GM12878 (cell line): ENCODE data around the gene PTPRN2. TPM values are rescaled to one million over a fixed set of nuclear protein-coding genes. Genes with fewer than 3 reads are reported as not detected.

Source experiments
- ATAC-seq: fragments of 200-7000 bp; cut with Tn5 transposase; 3 replicates; pipeline ENCODE4 v1.9.1; 2020; ENCODE audit warnings: mild to moderate bottlenecking, moderate library complexity
- BruUV-seq: library from RNA; stranded (reverse); fragments of 400-500 nt; replicated peaks from 2 replicates; lab custom pipeline; 2021; lab: Mats Ljungman, UMichigan
- CTCF ChIA-PET: fragments of 300-600 bp; sonication (Branson Sonifier 250); formaldehyde crosslinking; extraction: SDS; loops from one replicate; lab custom pipeline; 2021; ENCODE audit warnings: inconsistent platforms; lab: Yijun Ruan, JAX
- POLR2A ChIA-PET: fragments of 350-600 bp; formaldehyde crosslinking; extraction: SDS; loops from one replicate; lab custom pipeline; 2021; ENCODE audit warnings: inconsistent platforms; lab: Charles Lee
- RAD21 ChIA-PET: fragments of 300-600 bp; sonication (Branson Sonifier 250); formaldehyde crosslinking; loops from one replicate; lab custom pipeline; 2023; ENCODE audit warnings: antibody characterized with exemption; ENCODE audit not compliant: unreplicated experiment; lab: Charles Lee
- SMC1A ChIA-PET: fragments of 300-600 bp; sonication (Branson Sonifier 250); formaldehyde crosslinking; loops from one replicate; lab custom pipeline; 2023; ENCODE audit not compliant: unreplicated experiment, uncharacterized antibody; lab: Charles Lee
- DNase-seq: peaks from one replicate; pipeline ENCODE4 v3.0.0-alpha.2; 2011; ENCODE audit warnings: low read depth, low spot score
- FAIRE-seq: peaks from 3 replicates; lab custom pipeline; 2011; peaks lifted over from hg19 to GRCh38; lab: Jason Lieb, UNC
- H2AFZ ChIP-seq: 2 replicates; pipeline ENCODE4 v1.6.0; 2011; ENCODE audit warnings: low read depth, low read length, control low read depth; ENCODE audit not compliant: control insufficient read depth
- H3K27ac ChIP-seq: 2 replicates; pipeline ENCODE4 v1.5.1; 2011; ENCODE audit warnings: control low read depth; ENCODE audit not compliant: control insufficient read depth, insufficient read depth
- H3K27me3 ChIP-seq, 2 experiments: replicated peaks in 1 of 2; 2 replicates each; pipeline versions ENCODE4 v1.6.0 to v1.6.1; 2011; ENCODE audit warnings: low read length in 1 of 2; ENCODE audit not compliant: control insufficient read depth in 2 of 2, insufficient read depth in 2 of 2
- H3K36me3 ChIP-seq, 2 experiments: 2 replicates each; pipeline ENCODE4 v1.5.1; 2011; ENCODE audit warnings: low read length in 1 of 2; ENCODE audit not compliant: control insufficient read depth in 2 of 2, insufficient read depth in 2 of 2
- H3K4me1 ChIP-seq: 2 replicates; pipeline ENCODE4 v1.6.1; 2011; ENCODE audit warnings: mild to moderate bottlenecking, low read length, moderate library complexity, mixed read lengths; ENCODE audit not compliant: control insufficient read depth, insufficient read depth
- H3K4me2 ChIP-seq: 2 replicates; pipeline ENCODE4 v1.6.0; 2011; ENCODE audit warnings: control low read depth; ENCODE audit not compliant: control insufficient read depth, insufficient read depth
- H3K4me3 ChIP-seq: fragments of 200-600 bp; sonication (generic); 2 replicates; pipeline ENCODE4 v1.5.1; 2016
- H3K79me2 ChIP-seq: 2 replicates; pipeline ENCODE4 v1.6.0; 2011; ENCODE audit warnings: low read length; ENCODE audit not compliant: control insufficient read depth, insufficient read depth
- H3K9ac ChIP-seq: 2 replicates; pipeline ENCODE4 v1.8.0; 2011; ENCODE audit warnings: low read length, control low read depth, mixed read lengths; ENCODE audit not compliant: control insufficient read depth, insufficient read depth
- H3K9me3 ChIP-seq: replicated peaks from 3 replicates; pipeline ENCODE4 v1.5.1; 2011; ENCODE audit warnings: mild to moderate bottlenecking, low read length; ENCODE audit not compliant: control insufficient read depth, insufficient read depth
- H4K20me1 ChIP-seq: 2 replicates; pipeline ENCODE4 v1.6.0; 2011; ENCODE audit not compliant: control insufficient read depth, insufficient read depth
- ASH2L ChIP-seq: fragments of 300-600, 200-600 bp; sonication (generic); IDR thresholded peaks from 2 replicates; pipeline ENCODE4 v1.6.1; 2017; ENCODE audit warnings: low read depth, mild to moderate bottlenecking, borderline replicate concordance
- MYB ChIP-seq: fragments of 150-350 bp; IDR thresholded peaks from 2 replicates; pipeline ENCODE4 v1.6.1; 2014; ENCODE audit warnings: mild to moderate bottlenecking, low read depth, low read length, borderline replicate concordance
- SKIL ChIP-seq: fragments of 450-650 bp; IDR thresholded peaks from 2 replicates; pipeline ENCODE4 v1.6.1; 2017; ENCODE audit warnings: mild to moderate bottlenecking, low read depth, inconsistent platforms; ENCODE audit not compliant: poor library complexity, severe bottlenecking
- WGBS: methylation state at CpG from one replicate; pipeline ENCODE4 v1.1.6; 2016; ENCODE audit warnings: low lambda C conversion rate; ENCODE audit not compliant: insufficient replicate concordance, insufficient coverage; ENCODE audit errors: missing lambda C conversion rate; 5-methylcytosine and 5-hydroxymethylcytosine counted together
- in situ Hi-C: fragments of 300-500 bp; cut with MboI; formaldehyde crosslinking; loops from 9 replicates; pipeline ENCODE4 v1.14.3; 2018; ENCODE audit warnings: mixed read lengths
- intact Hi-C: fragments of 100-400 bp; cut with micrococcal nuclease; formaldehyde crosslinking; loops from one replicate; pipeline ENCODE4 v1.14.2; 2022; ENCODE audit not compliant: unreplicated experiment
- polyA plus RNA-seq, 11 experiments: library from polyadenylated mRNA; depleted of rRNA in 4 of 11; unstranded in 6 of 11; stranded (reverse) in 5 of 11; fragments of >200 nt; fragmentation: Nextera tagmentation in 4 of 11; fragmentation: Illumina TruSeq in 1 of 11; extraction: Ambion mirVana in 4 of 11; extraction: Trizol in 1 of 11; gene quantifications; 1 replicate in 1 of 11; 2 replicates in 10 of 11; pipeline versions ENCODE4 v1.2.1 to v1.2.3, GENCODE V29; 2011 to 2016; ENCODE audit warnings: inconsistent platforms in 2 of 11, missing spikeins in 2 of 11, low read depth in 1 of 11
- total RNA-seq, 4 experiments: library from RNA; depleted of rRNA in 3 of 4; stranded (reverse); fragments of >200 nt in 3 of 4; fragmentation: Illumina TruSeq in 1 of 4; extraction: Trizol in 1 of 4; gene quantifications; 2 replicates each; pipeline versions ENCODE4 v1.2.1 to v1.2.3, GENCODE V29; 2013 to 2021
- TF ChIP-seq, protein P1 (sequence below): fragments of 450-650 bp; formaldehyde crosslinking; IDR thresholded peaks from 2 replicates; pipeline ENCODE4 v1.5.0; 2022; ENCODE audit warnings: mild to moderate bottlenecking, missing genetic modification characterization
- TF ChIP-seq, protein P2 (sequence below): fragments of 450-650 bp; conservative IDR thresholded peaks from 2 replicates; pipeline ENCODE4 v1.6.1; 2017; ENCODE audit warnings: mild to moderate bottlenecking, moderate library complexity

The PTPRN2 gene
- total and polyA plus RNA-seq, 10 of the 15 experiments (the other 5 are each of a cell fraction or from before 2014, with no cell fraction given): 5.4 TPM; not detected in 9

- SMC1A ChIA-PET: no interaction called here
- Histone ChIP-seq H3K79me2 (no peaks in the 10 kb centered on the region), H3K27ac (no peak overlapping the region), H3K9me3 (no peaks in the 10 kb centered on the region; the same call in 2 of the 3 replicates), H3K4me1 (no peaks in the 10 kb centered on the region), H2AFZ (no peak overlapping the region), H3K36me3 (no peaks in the 10 kb centered on the region), H3K27me3 (no peaks in the 10 kb centered on the region), H4K20me1 (no peaks in the 10 kb centered on the region), H3K4me3 (no peak overlapping the region), H3K4me2 (no peak overlapping the region), H3K9ac (no peak overlapping the region)
- WGBS: 57% methylated on average over 13 of the region's 13 CpGs
- BruUV-seq: no TSS peak
- in situ Hi-C loops: no loop called here
- POLR2A ChIA-PET: no interaction called here
- RAD21 ChIA-PET: no interaction called here
- TF ChIP-seq MYB: no peak
- TF ChIP-seq, protein P1, sequence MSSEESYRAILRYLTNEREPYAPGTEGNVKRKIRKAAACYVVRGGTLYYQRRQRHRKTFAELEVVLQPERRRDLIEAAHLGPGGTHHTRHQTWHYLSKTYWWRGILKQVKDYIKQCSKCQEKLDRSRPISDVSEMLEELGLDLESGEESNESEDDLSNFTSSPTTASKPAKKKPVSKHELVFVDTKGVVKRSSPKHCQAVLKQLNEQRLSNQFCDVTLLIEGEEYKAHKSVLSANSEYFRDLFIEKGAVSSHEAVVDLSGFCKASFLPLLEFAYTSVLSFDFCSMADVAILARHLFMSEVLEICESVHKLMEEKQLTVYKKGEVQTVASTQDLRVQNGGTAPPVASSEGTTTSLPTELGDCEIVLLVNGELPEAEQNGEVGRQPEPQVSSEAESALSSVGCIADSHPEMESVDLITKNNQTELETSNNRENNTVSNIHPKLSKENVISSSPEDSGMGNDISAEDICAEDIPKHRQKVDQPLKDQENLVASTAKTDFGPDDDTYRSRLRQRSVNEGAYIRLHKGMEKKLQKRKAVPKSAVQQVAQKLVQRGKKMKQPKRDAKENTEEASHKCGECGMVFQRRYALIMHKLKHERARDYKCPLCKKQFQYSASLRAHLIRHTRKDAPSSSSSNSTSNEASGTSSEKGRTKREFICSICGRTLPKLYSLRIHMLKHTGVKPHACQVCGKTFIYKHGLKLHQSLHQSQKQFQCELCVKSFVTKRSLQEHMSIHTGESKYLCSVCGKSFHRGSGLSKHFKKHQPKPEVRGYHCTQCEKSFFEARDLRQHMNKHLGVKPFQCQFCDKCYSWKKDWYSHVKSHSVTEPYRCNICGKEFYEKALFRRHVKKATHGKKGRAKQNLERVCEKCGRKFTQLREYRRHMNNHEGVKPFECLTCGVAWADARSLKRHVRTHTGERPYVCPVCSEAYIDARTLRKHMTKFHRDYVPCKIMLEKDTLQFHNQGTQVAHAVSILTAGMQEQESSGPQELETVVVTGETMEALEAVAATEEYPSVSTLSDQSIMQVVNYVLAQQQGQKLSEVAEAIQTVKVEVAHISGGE (CRISPR knock-in tag): no peak
- TF ChIP-seq, protein P2, sequence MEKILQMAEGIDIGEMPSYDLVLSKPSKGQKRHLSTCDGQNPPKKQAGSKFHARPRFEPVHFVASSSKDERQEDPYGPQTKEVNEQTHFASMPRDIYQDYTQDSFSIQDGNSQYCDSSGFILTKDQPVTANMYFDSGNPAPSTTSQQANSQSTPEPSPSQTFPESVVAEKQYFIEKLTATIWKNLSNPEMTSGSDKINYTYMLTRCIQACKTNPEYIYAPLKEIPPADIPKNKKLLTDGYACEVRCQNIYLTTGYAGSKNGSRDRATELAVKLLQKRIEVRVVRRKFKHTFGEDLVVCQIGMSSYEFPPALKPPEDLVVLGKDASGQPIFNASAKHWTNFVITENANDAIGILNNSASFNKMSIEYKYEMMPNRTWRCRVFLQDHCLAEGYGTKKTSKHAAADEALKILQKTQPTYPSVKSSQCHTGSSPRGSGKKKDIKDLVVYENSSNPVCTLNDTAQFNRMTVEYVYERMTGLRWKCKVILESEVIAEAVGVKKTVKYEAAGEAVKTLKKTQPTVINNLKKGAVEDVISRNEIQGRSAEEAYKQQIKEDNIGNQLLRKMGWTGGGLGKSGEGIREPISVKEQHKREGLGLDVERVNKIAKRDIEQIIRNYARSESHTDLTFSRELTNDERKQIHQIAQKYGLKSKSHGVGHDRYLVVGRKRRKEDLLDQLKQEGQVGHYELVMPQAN: no peak
- no peak for TF ChIP-seq SKIL
- no peak for TF ChIP-seq ASH2L
- CTCF ChIA-PET: no interaction called here
- intact Hi-C loops: no loop called here
- DNase-seq: no peak
- FAIRE-seq: no peak
- no peak for ATAC-seq
Measured at GRCh38 chr7:158409816-158410330, 177.8 kb downstream of the PTPRN2 start.
